ENCODE data around the gene MEF2D. TPM values are rescaled to one million over a fixed set of nuclear protein-coding genes. Genes with fewer than 3 reads are reported as not detected.

Gene MEF2D
- total RNA-seq, 3 donors from 2014 or later: 42.5 to 50.9 (median 46.3) TPM

DNA sequence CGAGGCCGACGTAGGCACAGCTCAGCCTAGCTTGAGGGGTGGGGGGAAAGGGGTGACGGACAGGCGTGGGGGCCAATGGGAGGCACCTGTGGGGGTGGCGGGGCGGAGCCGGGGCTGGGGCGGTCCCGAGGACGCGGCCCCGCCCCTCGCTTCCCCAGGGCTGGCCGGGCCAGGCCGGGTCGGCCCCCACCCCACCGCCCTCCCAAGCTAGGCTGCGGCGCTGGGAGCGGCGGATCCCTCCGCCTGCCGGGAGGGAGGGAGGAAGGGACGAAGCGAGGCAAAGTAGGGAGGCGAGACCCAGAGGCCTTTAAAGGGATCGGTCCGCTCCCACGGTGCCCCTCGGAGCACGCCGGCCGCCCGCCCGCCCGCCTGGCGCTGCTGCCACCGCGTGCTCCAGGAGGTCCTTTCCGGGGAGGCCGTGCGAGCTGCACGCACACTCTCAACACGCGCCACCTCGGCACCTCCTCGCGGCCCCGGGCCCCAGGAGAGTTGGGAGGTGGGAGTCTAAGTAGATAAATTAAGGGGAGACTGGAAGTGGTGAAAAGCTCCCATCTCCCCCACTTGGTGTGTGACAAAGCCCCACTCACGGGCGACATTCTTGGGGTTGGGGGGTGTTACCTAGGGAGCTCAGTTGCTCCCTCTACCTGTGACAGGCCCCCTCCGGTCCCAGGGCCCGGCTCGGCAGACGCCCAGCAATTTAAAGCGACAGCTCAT is 375 bp upstream of the MEF2D start:
- H3K4me1 Mint-ChIP-seq (ENCODE audit: low read depth): peaks cover 76% of the 10 kb centered on the region
- no peaks in the 10 kb centered on the region for H3K27me3 Mint-ChIP-seq (ENCODE audit: low read depth)
- no peaks in the 10 kb centered on the region for H3K36me3 Mint-ChIP-seq (ENCODE audit: insufficient read depth)
- no peaks in the 10 kb centered on the region for H3K9me3 Mint-ChIP-seq
- DNase-seq (peak; percentile 93), ATAC-seq (peak; percentile 75 to 76)
- H3K4me3 Mint-ChIP-seq: peak overlapping the region; percentile 91

DNA sequence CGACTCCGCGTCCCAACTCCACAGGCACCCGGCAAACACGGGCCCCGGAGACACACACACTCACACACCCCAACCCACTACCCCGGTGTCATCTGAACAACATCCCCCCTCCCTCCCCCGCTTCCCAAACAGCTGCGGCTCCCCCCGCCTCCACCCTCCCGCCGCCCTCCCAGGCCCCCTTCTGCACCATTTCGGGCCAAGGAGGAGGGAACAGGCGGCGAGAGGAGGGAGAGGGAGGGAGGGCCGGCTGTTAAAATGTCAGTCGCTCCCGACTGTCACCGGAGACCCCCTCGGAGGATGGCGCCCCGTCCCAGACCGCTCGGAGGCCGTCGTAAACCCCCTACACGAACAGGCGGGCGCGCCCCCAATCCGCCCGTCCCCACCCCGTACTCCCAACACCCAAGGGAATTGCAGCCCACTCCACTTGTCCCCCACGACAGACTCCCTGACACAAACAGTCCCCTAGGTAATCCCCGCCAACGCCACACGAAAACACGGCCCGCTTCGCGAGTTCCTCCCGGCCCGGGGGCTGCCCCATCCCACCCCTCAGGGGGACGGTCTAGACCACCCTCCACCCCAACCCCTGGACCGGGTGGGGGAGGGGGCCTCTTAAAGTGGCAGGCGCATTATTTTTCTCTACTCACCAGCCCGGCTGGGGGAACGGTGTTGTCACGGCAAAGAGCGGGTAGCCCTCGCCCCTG is 583 bp downstream of the MEF2D start:
- no peaks in the 10 kb centered on the region for H3K9me3 Mint-ChIP-seq
- peaks cover 3% of the 10 kb centered on the region for H3K36me3 Mint-ChIP-seq (ENCODE audit: insufficient read depth)
- no peaks in the 10 kb centered on the region for H3K27me3 Mint-ChIP-seq (ENCODE audit: low read depth)
- H3K4me1 Mint-ChIP-seq (ENCODE audit: low read depth): peaks cover 75% of the 10 kb centered on the region
- DNase-seq (peak; percentile 33), ATAC-seq (peak in 1 of 2 donors; percentile 2)
- H3K4me3 Mint-ChIP-seq: peak overlapping the region; percentile 91

DNA sequence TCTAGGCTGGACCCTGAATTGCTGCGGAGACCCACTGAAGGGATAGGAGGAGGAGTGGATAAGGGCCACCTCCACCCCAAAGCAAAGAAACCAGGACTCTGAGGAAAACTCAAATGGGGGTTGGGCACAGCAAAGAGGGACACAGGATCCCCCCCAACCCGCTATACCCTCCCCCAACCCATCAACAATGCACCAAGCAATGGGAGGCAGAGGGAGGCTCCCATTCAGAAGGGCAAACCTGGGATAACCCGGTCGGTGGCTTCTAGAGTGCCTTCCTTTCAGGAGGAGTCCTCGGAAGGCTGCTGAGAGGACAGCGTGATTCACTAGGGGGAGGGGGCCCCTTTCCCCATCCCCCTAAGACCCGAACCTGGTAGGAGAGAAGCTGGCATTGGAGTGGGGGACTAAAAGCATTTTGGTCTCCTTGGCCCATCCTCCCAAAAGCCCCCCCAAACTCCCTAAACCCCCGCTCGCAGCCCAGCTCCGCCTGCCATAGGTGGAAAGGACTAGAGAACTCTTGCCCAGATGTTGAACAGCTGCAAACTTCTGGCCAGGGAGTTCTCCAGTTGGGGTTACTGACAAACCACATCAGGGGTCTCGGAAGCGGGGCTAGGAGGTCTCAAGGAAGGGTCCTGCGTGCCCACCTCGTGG is 1.3 kb downstream of the MEF2D start:
- no peaks in the 10 kb centered on the region for H3K27me3 Mint-ChIP-seq (ENCODE audit: low read depth)
- ATAC-seq (no peak), DNase-seq (no peak)
- H3K4me1 Mint-ChIP-seq (ENCODE audit: low read depth): peaks cover 77% of the 10 kb centered on the region
- H3K36me3 Mint-ChIP-seq (ENCODE audit: insufficient read depth): peaks cover 4% of the 10 kb centered on the region
- no peaks in the 10 kb centered on the region for H3K9me3 Mint-ChIP-seq
- peak overlapping the region; percentile 91 for H3K4me3 Mint-ChIP-seq

DNA sequence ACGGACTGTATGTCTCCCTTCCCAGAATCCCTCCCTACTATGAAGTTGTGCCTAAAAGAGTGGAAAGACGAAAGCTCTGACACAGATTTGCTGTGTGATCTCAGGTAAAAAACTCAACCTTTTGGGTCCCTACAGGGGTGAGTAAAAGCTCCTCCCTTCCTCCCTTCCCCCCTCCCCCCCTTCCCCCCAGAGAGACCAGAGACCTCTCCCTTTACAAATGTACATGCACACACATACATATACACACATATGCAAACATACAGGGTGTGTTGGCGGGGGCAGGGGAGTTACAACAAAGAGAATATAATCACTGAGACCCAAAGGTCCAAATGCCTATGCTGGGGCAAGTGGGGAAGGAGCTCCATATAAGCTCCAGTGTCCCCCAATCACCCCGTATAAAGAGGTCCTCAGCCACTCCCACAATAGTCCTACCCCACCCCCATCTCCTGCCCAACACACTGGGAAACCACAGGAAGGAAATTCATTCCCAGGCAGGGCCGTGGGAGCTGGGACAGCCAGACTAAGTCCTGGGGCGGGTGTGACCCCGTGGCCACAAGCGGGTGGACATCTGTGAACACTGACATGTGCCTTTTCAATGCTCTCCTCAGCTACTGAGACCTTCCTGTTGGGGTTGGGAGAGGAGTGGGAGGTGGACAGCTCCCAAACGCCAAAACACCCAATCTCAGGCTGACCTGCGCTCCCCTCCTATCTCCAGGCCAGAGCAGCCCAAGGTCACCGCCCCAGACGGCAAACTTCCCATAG is 2.0 kb downstream of the MEF2D start:
- H3K4me3 Mint-ChIP-seq: peak overlapping the region; percentile 91

DNA sequence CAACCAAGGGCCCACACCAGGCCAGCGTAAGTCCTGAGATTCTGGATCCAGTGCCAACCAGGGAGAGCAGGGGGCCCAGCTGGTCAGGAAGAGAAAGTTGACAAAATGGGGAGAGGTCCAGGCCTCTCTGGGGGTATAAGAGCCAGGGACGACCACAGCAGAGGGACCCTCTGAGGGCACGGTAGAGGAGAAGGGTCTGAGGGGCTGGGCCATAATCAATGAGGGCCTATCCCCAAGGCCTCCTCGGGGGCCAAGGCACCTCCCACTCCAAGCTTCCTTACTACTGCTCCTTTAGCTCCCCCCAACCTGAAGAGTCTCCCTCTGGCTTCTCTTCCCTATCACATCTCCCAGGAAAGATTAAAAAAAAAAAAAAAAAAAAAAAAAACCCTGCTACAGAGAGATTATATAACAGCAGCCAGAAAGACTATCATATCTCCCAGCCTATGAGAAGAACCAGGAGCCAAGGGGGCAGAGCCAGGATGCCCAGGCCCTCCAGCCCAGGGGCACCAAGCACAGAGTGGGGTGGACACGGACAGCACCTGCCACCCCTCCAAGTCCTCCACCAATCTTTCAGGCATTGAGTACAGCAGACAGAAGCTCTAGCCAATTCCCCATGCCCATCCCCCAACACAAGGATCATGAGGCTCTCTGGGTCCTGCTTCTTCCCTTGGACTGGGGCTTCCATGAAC is 2.7 kb downstream of the MEF2D start:
- peak overlapping the region; percentile 91 for H3K4me3 Mint-ChIP-seq
- H3K9me3 Mint-ChIP-seq: no peaks in the 10 kb centered on the region
- DNase-seq (no peak), ATAC-seq (no peak)
- no peaks in the 10 kb centered on the region for H3K27me3 Mint-ChIP-seq (ENCODE audit: low read depth)
- peaks cover 77% of the 10 kb centered on the region for H3K4me1 Mint-ChIP-seq (ENCODE audit: low read depth)
- H3K36me3 Mint-ChIP-seq (ENCODE audit: insufficient read depth): peaks cover 4% of the 10 kb centered on the region

More for the DNA sequence above, 2.0 kb downstream of the MEF2D start:
- ATAC-seq (no peak), DNase-seq (no peak)
- no peaks in the 10 kb centered on the region for H3K9me3 Mint-ChIP-seq
- peaks cover 77% of the 10 kb centered on the region for H3K4me1 Mint-ChIP-seq (ENCODE audit: low read depth)
- H3K36me3 Mint-ChIP-seq (ENCODE audit: insufficient read depth): peaks cover 4% of the 10 kb centered on the region
- no peaks in the 10 kb centered on the region for H3K27me3 Mint-ChIP-seq (ENCODE audit: low read depth)

DNA sequence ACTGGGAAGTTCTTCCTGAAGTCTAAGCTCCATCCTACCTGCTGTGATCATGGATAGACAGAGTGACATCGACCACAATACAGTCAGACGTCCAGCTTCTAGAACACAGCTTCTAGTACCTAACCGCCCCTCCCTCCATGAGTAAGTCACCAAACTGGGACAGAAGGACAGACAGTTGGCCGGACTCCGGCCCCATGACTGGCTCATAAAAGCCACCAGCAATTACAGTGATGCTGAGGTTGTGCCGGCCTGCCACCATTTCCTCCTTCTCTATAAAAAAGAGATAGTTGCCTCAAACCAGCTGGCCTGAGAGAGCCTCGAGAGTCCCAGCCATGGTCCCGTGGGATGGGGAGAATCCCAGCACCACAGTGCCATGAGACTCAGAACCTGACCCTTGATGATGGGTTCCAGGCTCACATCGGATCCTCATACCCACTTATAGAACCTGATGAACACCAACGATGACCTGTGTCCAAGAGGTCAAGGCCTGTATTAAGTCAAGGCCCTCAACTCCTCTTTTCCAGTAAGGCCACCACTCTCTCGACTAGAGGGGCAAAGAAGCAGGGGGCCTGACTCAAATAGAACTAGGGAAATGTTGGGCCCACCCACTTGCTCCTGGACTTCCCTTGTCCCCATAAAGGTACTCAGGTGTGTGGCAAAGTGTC is 3.4 kb downstream of the MEF2D start:
- DNase-seq: no peak
- ATAC-seq: no peak
- no peaks in the 10 kb centered on the region for H3K9me3 Mint-ChIP-seq
- peaks cover 10% of the 10 kb centered on the region for H3K36me3 Mint-ChIP-seq (ENCODE audit: insufficient read depth)
- peak overlapping the region; percentile 91 for H3K4me3 Mint-ChIP-seq
- no peaks in the 10 kb centered on the region for H3K27me3 Mint-ChIP-seq (ENCODE audit: low read depth)
- H3K4me1 Mint-ChIP-seq (ENCODE audit: low read depth): peaks cover 77% of the 10 kb centered on the region

DNA sequence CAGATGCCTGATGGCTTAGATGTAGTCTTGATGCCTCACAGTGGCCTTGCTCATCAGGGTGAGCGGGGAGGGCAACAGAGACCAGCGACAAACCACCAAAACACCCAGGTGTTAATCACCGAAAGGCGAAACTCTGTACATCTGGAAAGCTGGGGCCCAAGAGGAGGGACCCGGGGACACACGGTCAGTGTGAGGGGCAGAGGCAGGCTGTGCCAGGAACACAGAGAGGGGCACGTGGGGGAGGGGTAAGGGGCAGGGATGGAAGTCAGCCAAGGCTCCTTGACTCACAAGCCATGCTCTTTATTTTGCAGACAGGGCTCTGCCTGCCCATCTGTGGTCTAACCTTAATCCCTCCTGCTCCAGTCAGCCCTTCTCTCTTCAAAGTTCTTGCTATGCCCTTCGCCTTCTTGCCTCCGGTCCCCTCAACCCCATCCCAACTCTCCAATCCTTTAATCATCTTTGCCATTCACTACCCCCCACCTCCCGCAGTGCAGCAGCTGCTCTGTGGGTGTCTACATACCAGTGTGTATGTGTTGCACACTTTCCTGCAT is 4.3 kb downstream of the MEF2D start:
- peak overlapping the region; percentile 36 for H3K4me3 Mint-ChIP-seq
- no peaks in the 10 kb centered on the region for H3K27me3 Mint-ChIP-seq (ENCODE audit: low read depth)
- no peak for DNase-seq
- H3K9me3 Mint-ChIP-seq: no peaks in the 10 kb centered on the region
- ATAC-seq: no peak
- H3K4me1 Mint-ChIP-seq (ENCODE audit: low read depth): peaks cover 77% of the 10 kb centered on the region
- H3K36me3 Mint-ChIP-seq (ENCODE audit: insufficient read depth): peaks cover 11% of the 10 kb centered on the region

DNA sequence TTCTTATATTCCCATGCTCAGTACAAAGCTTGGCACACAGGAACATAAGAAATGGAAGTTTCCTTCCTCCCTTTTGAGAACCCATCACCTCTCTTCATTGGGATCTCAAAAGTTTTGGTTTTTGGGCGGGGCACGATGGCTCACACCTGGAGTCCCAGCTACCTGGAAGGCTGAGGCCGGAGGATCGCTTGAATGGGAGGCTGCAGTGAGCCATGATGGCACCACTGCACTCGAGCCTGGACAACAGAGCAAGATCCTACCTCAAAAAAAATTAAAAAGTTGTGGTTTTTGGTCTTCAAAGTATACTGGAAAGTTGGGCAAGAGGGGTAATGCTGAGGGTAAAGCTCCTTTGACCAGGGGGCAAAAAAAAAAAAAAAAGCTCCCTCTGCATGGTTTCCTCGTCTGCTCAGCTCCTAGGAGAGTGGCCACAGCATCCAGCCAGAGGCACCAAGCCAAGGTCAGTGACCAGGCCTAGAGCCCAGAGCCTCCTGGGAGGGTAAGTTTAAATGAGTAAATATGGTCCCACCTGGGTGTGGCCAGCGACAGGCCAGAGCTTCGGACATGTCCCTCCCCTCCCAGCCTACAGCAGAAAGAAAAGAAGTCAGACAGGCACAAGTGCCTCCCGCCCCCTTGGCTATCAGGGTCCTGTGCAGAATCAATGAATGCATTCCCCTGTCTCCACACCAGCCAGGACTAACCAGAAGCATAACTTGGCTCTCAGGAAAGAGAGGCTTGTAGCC is 5.0 kb downstream of the MEF2D start:
- Mint-ChIP-seq H3K36me3 (ENCODE audit: insufficient read depth) (peaks cover 11% of the 10 kb centered on the region), H3K27me3 (ENCODE audit: low read depth) (no peaks in the 10 kb centered on the region), H3K4me1 (ENCODE audit: low read depth) (peaks cover 84% of the 10 kb centered on the region), H3K9me3 (no peaks in the 10 kb centered on the region), H3K4me3 (peak overlapping the region; percentile 11)
- no peak for ATAC-seq
- DNase-seq: no peak

DNA sequence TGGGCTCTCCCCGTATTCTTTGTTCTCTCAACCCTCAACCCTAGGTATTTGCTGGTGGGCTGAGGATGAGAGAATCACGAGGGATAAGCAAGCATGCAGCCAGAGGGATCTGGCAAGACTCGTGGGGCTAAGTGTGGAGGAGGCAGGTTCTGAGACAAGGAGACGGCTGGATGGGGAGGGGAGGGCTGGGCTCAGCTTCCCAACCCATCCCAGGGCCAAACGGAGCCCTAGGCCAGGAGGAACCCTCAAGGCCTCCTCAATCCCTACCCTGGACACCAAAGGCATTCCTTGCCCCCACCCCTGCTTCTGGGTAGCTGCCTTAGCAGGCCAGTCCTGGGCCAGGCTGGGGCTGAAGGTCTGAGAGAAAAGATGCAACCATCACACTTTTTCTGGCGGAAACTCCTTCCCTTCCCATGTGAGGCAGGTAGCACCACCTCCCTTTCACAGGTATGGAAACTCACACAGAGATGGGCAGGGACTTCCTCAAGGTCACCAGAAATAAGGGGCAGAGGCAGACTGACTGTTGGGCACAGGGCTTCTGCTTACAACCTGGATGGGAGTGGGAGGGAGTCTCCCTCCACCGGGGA is 6.2 kb downstream of the MEF2D start:
- ATAC-seq (no peak), DNase-seq (no peak)
- no peak overlapping the region for H3K4me3 Mint-ChIP-seq
- H3K27me3 Mint-ChIP-seq (ENCODE audit: low read depth): no peaks in the 10 kb centered on the region
- H3K9me3 Mint-ChIP-seq: no peaks in the 10 kb centered on the region
- peaks cover 96% of the 10 kb centered on the region for H3K4me1 Mint-ChIP-seq (ENCODE audit: low read depth)
- H3K36me3 Mint-ChIP-seq (ENCODE audit: insufficient read depth): peaks cover 11% of the 10 kb centered on the region

DNA sequence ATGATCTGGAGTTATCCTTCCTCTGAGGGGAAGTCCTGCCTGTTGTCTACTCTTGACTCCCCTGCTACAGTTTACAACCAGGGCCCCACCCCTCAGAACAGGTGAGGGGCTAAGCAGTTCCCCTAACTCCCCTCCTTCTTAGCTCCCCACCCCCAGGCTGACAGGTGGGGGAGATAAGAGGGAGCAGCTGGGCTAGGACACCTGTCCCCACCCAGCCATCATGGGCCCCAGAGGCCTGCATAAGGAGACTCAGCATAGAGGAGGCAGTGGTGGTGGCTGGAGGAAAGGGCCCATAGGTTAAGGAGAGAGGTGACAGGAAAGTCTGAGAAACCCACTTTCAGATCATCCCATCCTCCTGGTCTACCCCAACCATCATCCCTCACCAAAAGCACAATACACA is 6.8 kb downstream of the MEF2D start:
- Mint-ChIP-seq H3K4me1 (ENCODE audit: low read depth) (peaks cover 99% of the 10 kb centered on the region), H3K9me3 (no peaks in the 10 kb centered on the region), H3K27me3 (ENCODE audit: low read depth) (no peaks in the 10 kb centered on the region), H3K36me3 (ENCODE audit: insufficient read depth) (peaks cover 11% of the 10 kb centered on the region), H3K4me3 (no peak overlapping the region)
- DNase-seq: no peak
- no peak for ATAC-seq

DNA sequence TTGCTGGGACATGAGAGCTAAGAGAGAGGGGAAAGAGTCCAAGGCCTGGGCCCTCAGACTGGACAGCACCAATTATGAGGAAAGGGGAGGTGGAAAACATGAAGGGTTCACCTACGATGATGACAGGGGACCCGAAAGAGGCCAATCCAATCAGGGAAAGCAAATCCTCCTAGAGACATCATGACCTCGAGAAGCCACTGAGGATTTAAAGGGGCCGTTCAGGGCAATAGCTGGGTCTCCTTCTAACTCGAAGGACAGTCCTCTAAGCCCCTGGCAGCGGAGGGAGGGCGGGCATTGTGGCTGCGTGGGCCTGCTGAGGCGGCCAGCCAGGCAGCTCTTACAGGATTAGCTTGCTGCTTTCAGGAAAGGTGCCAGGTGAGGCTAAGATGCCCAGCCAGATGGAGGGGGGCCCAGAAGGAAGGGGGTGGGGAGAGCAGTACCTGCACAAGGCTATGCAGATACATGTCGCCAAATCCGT is 7.4 kb downstream of the MEF2D start:
- Mint-ChIP-seq H3K4me1 (ENCODE audit: low read depth) (peaks cover 99% of the 10 kb centered on the region), H3K27me3 (ENCODE audit: low read depth) (no peaks in the 10 kb centered on the region), H3K36me3 (ENCODE audit: insufficient read depth) (peaks cover 11% of the 10 kb centered on the region), H3K4me3 (peak overlapping the region; percentile 59), H3K9me3 (no peaks in the 10 kb centered on the region)
- ATAC-seq: no peak
- DNase-seq: no peak

DNA sequence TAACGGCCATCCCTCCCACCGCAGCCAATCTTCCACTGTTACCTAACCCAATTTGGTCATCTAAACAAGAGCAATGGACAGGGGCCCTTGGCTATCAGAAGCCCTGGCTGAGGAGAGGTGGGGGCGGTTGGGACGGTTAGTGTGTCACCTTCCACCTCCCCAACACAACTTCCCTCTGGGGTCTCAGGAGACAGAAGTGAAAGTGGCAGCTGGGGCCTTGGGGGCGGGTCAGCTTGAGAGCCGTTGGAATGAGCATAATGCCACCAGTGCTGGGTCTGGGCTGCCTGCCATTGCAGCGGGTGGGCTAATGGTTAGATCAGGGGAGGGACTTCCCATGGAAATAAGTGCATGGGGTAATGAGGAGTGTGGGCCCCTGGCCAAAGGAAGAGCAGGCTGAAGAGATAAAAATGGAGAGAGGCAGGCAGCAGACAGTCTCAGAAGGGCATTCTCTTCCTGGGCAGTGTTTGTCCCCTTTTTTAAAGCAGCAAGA is 7.9 kb downstream of the MEF2D start:
- Mint-ChIP-seq H3K27me3 (ENCODE audit: low read depth) (no peaks in the 10 kb centered on the region), H3K4me1 (ENCODE audit: low read depth) (peaks cover 99% of the 10 kb centered on the region), H3K4me3 (peak overlapping the region; percentile 59), H3K36me3 (ENCODE audit: insufficient read depth) (peaks cover 11% of the 10 kb centered on the region), H3K9me3 (no peaks in the 10 kb centered on the region)
- no peak for ATAC-seq
- DNase-seq: no peak
